Mesenchymal stem cell (in vitro differentiated cells and primary cell): ENCODE measurements around the gene OSER1.
A peak's percentile ranks its signal among the peaks of the same experiment; 100 is the strongest.

Source experiments
- DNase-seq: peaks from one replicate; pipeline ENCODE4 v3.0.0-alpha.2; 2013
- H2AFZ ChIP-seq: one replicate; pipeline ENCODE4 v1.6.1; 2013; ENCODE audit warnings: low read depth, mild to moderate bottlenecking, control low read depth, inconsistent platforms, low read length, moderate library complexity
- H2AK5ac ChIP-seq: 2 replicates; pipeline ENCODE4 v1.6.1; 2013; ENCODE audit warnings: low read length, moderate library complexity, mild to moderate bottlenecking, inconsistent platforms; ENCODE audit not compliant: severe bottlenecking
- H2BK120ac ChIP-seq: one replicate; pipeline ENCODE4 v1.6.1; 2013; ENCODE audit warnings: low read depth, mild to moderate bottlenecking, inconsistent platforms, low read length, moderate library complexity
- H2BK12ac ChIP-seq, 2 experiments: one replicate each; pipeline ENCODE4 v1.6.1; 2013; ENCODE audit warnings: inconsistent platforms in 2 of 2, low read length in 2 of 2, mild to moderate bottlenecking in 2 of 2, moderate library complexity in 2 of 2, control low read depth in 1 of 2
- H2BK15ac ChIP-seq: one replicate; pipeline ENCODE4 v1.6.1; 2013; ENCODE audit warnings: mild to moderate bottlenecking, low read depth, inconsistent platforms; ENCODE audit not compliant: poor library complexity, severe bottlenecking
- H2BK5ac ChIP-seq: 2 replicates; pipeline ENCODE4 v1.6.1; 2013; ENCODE audit warnings: low read depth, mild to moderate bottlenecking, low read length, control low read depth, inconsistent platforms; ENCODE audit not compliant: poor library complexity, severe bottlenecking
- H3K14ac ChIP-seq, 2 experiments: one replicate each; pipeline ENCODE4 v1.6.1; 2013; ENCODE audit warnings: inconsistent platforms in 2 of 2, low read length in 2 of 2, control low read depth in 1 of 2, mild to moderate bottlenecking in 1 of 2, moderate library complexity in 1 of 2
- H3K18ac ChIP-seq, 2 experiments: one replicate each; pipeline ENCODE4 v1.6.1; 2013; ENCODE audit warnings: inconsistent platforms in 2 of 2, low read length in 2 of 2, control low read depth in 1 of 2, low read depth in 1 of 2, mild to moderate bottlenecking in 1 of 2
- H3K23ac ChIP-seq, 2 experiments: one replicate each; pipeline ENCODE4 v1.6.1; 2013; ENCODE audit warnings: inconsistent platforms in 2 of 2, low read length in 2 of 2, mild to moderate bottlenecking in 2 of 2, moderate library complexity in 2 of 2, control low read depth in 1 of 2
- H3K27ac ChIP-seq: 2 replicates; pipeline ENCODE4 v1.5.1; 2013; ENCODE audit warnings: mild to moderate bottlenecking, moderate library complexity, low read length, control low read depth, inconsistent platforms; ENCODE audit not compliant: poor library complexity, severe bottlenecking
- H3K27me3 ChIP-seq, 2 experiments: 2 replicates each; pipeline versions ENCODE4 v1.6.1 to v1.7.0; 2013; ENCODE audit warnings: low read length in 2 of 2, mild to moderate bottlenecking in 2 of 2, moderate library complexity in 2 of 2, control low read depth in 1 of 2, inconsistent platforms in 1 of 2; ENCODE audit not compliant: control insufficient read depth in 1 of 2, insufficient read depth in 1 of 2
- H3K36me3 ChIP-seq, 2 experiments: 2 replicates each; pipeline versions ENCODE4 v1.6.1 to v1.7.0; 2013; ENCODE audit warnings: low read length in 2 of 2, control low read depth in 1 of 2, inconsistent platforms in 1 of 2, low read depth in 1 of 2, mild to moderate bottlenecking in 1 of 2; ENCODE audit not compliant: insufficient read depth in 2 of 2, control insufficient read depth in 1 of 2
- H3K4ac ChIP-seq, 2 experiments: one replicate each; pipeline ENCODE4 v1.6.1; 2013; ENCODE audit warnings: inconsistent platforms in 2 of 2, low read length in 2 of 2, mild to moderate bottlenecking in 2 of 2, moderate library complexity in 2 of 2, control low read depth in 1 of 2, low read depth in 1 of 2
- H3K4me1 ChIP-seq: 2 replicates; pipeline ENCODE4 v1.6.1; 2013; ENCODE audit warnings: low read depth, low read length, control low read depth; ENCODE audit not compliant: control insufficient read depth, insufficient read depth
- H3K4me2 ChIP-seq: 2 replicates; pipeline ENCODE4 v1.6.1; 2013; ENCODE audit warnings: low read length, mild to moderate bottlenecking, inconsistent platforms; ENCODE audit not compliant: poor library complexity, severe bottlenecking
- H3K4me3 ChIP-seq, 2 experiments: 2 replicates each; pipeline versions ENCODE4 v1.5.1 to v1.7.0; 2013; ENCODE audit warnings: low read length in 2 of 2, mild to moderate bottlenecking in 2 of 2, control low read depth in 1 of 2, low read depth in 1 of 2; ENCODE audit not compliant: insufficient read depth in 1 of 2
- H3K79me1 ChIP-seq: replicated peaks from 2 replicates; pipeline ENCODE4 v1.6.1; 2013; ENCODE audit warnings: mild to moderate bottlenecking, control low read depth, low read length, inconsistent platforms; ENCODE audit not compliant: poor library complexity, severe bottlenecking
- H3K9ac ChIP-seq: 2 replicates; pipeline ENCODE4 v1.7.0; 2013; ENCODE audit warnings: mild to moderate bottlenecking, low read length, moderate library complexity
- H3K9me3 ChIP-seq: 2 replicates; pipeline ENCODE4 v1.7.0; 2013; ENCODE audit warnings: mild to moderate bottlenecking, low read length; ENCODE audit not compliant: control insufficient read depth
- H4K8ac ChIP-seq: one replicate; pipeline ENCODE4 v1.6.1; 2013; ENCODE audit warnings: inconsistent platforms, mild to moderate bottlenecking, low read length, moderate library complexity
- H4K91ac ChIP-seq: one replicate; pipeline ENCODE4 v1.6.1; 2013; ENCODE audit warnings: mild to moderate bottlenecking, low read length, inconsistent platforms
- WGBS: methylation state at CpG from one replicate; pipeline ENCODE4 v1.1.7; 2013; ENCODE audit warnings: mixed read lengths; 5-methylcytosine and 5-hydroxymethylcytosine counted together

The OSER1 gene

GRCh38 chr20:44206132-44206531, 4.4 kb downstream of the OSER1 start:
- Histone ChIP-seq H3K4me2 (no peak overlapping the region), H3K18ac (no peak overlapping the region), H2BK120ac (no peak overlapping the region), H2BK12ac (no peak overlapping the region), H3K4me3 (no peak overlapping the region), H3K79me1 (peaks cover 10% of the 10 kb centered on the region), H4K8ac (no peak overlapping the region), H3K27ac (no peak overlapping the region), H3K9ac (no peak overlapping the region), H2AFZ (no peak overlapping the region), H3K9me3 (no peaks in the 10 kb centered on the region), H3K36me3 (peaks cover 14 to 42% of the 10 kb centered on the region in 2 experiments), H2BK15ac (no peak overlapping the region), H3K14ac (no peak overlapping the region), H3K4ac (no peak overlapping the region), H2AK5ac (no peak overlapping the region), H3K23ac (no peak overlapping the region), H2BK5ac (no peak overlapping the region), H3K4me1 (peaks cover 5% of the 10 kb centered on the region), H4K91ac (no peak overlapping the region), H3K27me3 (no peaks in the 10 kb centered on the region)
- no peak for DNase-seq

- no peak overlapping the region for H4K8ac ChIP-seq
- no peak overlapping the region for H3K14ac ChIP-seq
- peak overlapping the region; percentile 78 for H4K91ac ChIP-seq
- H3K27me3 ChIP-seq, result no peaks in the 10 kb centered on the region
- no peaks in the 10 kb centered on the region for H3K9me3 ChIP-seq
- peak overlapping the region; percentile 46 for H2BK15ac ChIP-seq
- peak overlapping the region in 1 of 2 experiments; percentile 4 for H3K18ac ChIP-seq
- peak overlapping the region; percentile 65 for H2AK5ac ChIP-seq
- peak overlapping the region; percentile 54 for H3K27ac ChIP-seq
- DNase-seq, result no peak
- no peak overlapping the region for H2AFZ ChIP-seq
- H2BK120ac ChIP-seq, result no peak overlapping the region
- no peak overlapping the region for H3K4me3 ChIP-seq
- 91% methylated on average over 8 of the region's 10 CpGs for WGBS
- peaks cover 12% of the 10 kb centered on the region for H3K79me1 ChIP-seq
- no peak overlapping the region for H3K4ac ChIP-seq
- no peak overlapping the region for H3K23ac ChIP-seq
- peak overlapping the region; percentile 67 to 86 for H2BK12ac ChIP-seq
- peaks cover 9% of the 10 kb centered on the region for H3K4me1 ChIP-seq
- peak overlapping the region; percentile 73 for H3K9ac ChIP-seq
- no peak overlapping the region for H3K4me2 ChIP-seq
- no peak overlapping the region for H2BK5ac ChIP-seq
- H3K36me3 ChIP-seq, result peaks cover 17 to 56% of the 10 kb centered on the region in 2 experiments
Observed at GRCh38 chr20:44204832-44205215, 5.7 kb downstream of the OSER1 start.

GRCh38 chr20:44204156-44204831, 6.3 kb downstream of the OSER1 start:
- Histone ChIP-seq H4K91ac (peak overlapping the region; percentile 8), H3K4me3 (peak overlapping the region in 1 of 2 experiments; percentile 42), H3K18ac (peak overlapping the region; percentile 23 to 88), H3K9me3 (no peaks in the 10 kb centered on the region), H3K4me1 (peaks cover 10% of the 10 kb centered on the region), H3K9ac (peak overlapping the region; percentile 73), H2AK5ac (no peak overlapping the region), H2BK120ac (no peak overlapping the region), H3K23ac (no peak overlapping the region), H4K8ac (no peak overlapping the region), H3K36me3 (peaks cover 18 to 61% of the 10 kb centered on the region in 2 experiments), H2BK5ac (no peak overlapping the region), H2AFZ (no peak overlapping the region), H2BK12ac (peak overlapping the region in 1 of 2 experiments; percentile 98), H2BK15ac (peak overlapping the region; percentile 46), H3K27me3 (no peaks in the 10 kb centered on the region), H3K79me1 (peaks cover 12% of the 10 kb centered on the region), H3K4ac (peak overlapping the region in 1 of 2 experiments; percentile 27), H3K14ac (no peak overlapping the region), H3K27ac (peak overlapping the region; percentile 56), H3K4me2 (no peak overlapping the region)
- DNase-seq, result peak; percentile 89
- WGBS, result 100% methylated on average over 1 of the region's 4 CpGs

GRCh38 chr20:44203161-44203560, 7.4 kb downstream of the OSER1 start:
- Histone ChIP-seq H3K27ac (no peak overlapping the region), H3K4me1 (peaks cover 10% of the 10 kb centered on the region), H4K8ac (no peak overlapping the region), H2BK12ac (no peak overlapping the region), H3K9ac (peak overlapping the region; percentile 48), H3K18ac (no peak overlapping the region), H3K4me2 (no peak overlapping the region), H3K36me3 (peaks cover 18 to 69% of the 10 kb centered on the region in 2 experiments), H3K4ac (no peak overlapping the region), H3K9me3 (no peaks in the 10 kb centered on the region), H2AK5ac (no peak overlapping the region), H3K79me1 (peaks cover 16% of the 10 kb centered on the region), H2AFZ (no peak overlapping the region), H3K27me3 (no peaks in the 10 kb centered on the region), H2BK5ac (no peak overlapping the region), H4K91ac (no peak overlapping the region), H2BK120ac (no peak overlapping the region), H3K4me3 (no peak overlapping the region), H3K14ac (no peak overlapping the region), H3K23ac (no peak overlapping the region), H2BK15ac (no peak overlapping the region)
- WGBS, result 66% methylated on average over 2 of the region's 2 CpGs
- peak; percentile 72 for DNase-seq
